AG09319 (cell line): ENCODE results near the gene RPL36.
"Not testable (repeated sequence)": the region's sequence is repeated elsewhere in the genome, so short reads cannot be mapped to it uniquely, and the experiment has no call there.

Experiments used
- DNase-seq: peaks from one replicate; pipeline ENCODE4 v3.0.0-alpha.2; 2010; ENCODE audit warnings: low read depth; ENCODE audit errors: extremely low read depth
- TF ChIP-seq, protein P1 (sequence below): IDR thresholded peaks from 2 replicates; pipeline ENCODE4 v1.5.1; 2011; ENCODE audit warnings: low read depth, mild to moderate bottlenecking, inconsistent platforms, low read length, moderate library complexity

The RPL36 gene

DNA sequence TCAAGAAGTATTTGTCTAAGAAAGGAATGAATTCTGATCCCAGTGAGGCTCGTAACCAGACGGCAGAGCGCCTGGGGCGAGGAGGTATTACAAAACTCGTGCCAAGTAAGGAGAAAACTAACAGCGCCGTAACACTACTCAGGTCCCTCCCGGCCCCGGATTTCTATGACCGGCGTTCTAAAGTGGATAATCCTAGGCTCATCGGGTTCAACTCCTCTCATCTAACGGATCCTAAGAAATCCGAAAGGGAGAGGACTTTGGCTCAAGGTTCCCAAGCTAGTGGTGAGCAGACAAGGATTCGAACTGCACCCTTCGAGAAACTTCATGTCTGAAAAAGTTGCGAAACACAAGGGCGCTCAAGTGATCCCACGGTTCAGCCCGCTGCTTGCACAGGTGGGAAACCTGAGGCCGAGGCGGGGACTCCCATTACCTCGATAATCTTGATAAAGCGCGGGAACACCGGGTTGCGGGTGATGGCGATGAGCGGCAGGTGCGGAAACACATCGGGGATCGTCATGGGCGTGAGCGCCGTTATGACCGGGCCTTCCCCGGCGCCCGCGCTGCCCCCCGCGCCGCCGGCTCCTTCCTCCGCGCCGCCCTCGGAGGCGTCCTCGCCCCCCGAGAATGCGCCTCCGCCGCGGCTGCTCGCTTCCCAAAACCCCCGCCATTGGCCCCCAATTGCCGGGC lies 29.3 kb downstream of the RPL36 start:
- TF ChIP-seq, protein P1, sequence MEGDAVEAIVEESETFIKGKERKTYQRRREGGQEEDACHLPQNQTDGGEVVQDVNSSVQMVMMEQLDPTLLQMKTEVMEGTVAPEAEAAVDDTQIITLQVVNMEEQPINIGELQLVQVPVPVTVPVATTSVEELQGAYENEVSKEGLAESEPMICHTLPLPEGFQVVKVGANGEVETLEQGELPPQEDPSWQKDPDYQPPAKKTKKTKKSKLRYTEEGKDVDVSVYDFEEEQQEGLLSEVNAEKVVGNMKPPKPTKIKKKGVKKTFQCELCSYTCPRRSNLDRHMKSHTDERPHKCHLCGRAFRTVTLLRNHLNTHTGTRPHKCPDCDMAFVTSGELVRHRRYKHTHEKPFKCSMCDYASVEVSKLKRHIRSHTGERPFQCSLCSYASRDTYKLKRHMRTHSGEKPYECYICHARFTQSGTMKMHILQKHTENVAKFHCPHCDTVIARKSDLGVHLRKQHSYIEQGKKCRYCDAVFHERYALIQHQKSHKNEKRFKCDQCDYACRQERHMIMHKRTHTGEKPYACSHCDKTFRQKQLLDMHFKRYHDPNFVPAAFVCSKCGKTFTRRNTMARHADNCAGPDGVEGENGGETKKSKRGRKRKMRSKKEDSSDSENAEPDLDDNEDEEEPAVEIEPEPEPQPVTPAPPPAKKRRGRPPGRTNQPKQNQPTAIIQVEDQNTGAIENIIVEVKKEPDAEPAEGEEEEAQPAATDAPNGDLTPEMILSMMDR, result no peak
- DNase-seq, result no peak

DNA sequence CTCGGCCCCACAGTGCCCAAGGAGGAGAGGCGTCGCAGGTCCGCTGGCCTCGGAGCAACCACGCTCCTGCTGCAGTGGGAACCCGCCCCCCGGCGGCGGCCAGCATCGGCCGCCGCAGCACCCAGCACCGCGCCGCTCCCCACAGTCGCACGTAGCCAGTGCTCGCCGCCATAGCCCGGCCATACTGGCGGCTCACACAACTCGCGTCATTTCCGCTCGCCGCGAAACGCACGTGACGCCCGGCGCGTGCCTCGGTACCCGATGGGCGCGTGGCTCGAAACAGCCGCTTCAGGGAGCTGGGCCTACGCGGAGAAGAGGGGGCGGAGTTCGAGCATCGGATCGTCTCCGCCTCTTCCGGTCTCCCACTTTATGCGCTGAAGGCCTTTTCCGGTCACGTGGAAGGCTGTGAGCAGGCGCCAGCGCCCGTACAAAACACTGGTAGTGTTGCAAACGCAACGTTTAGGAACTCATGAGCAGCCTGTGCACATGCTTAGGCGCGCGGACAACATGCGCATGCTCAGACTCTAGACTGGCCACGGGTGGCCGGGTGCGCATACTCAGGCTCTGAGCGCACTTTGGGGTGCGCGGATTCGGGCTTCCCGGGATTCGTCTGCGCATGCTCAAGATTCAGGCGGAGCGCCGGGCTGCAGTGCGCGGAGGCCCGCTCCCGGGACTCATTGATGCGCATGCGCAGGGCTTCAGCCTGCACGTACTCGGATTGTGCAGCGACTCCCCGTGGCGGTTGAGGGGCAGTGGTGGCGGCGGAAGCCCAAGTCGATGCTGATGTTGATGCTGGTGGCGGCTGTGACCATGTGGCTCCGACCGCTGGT lies 30.1 kb downstream of the RPL36 start, which contains the start of the genes CATSPERD and LONP1:
TSS of gene CATSPERD (plus strand) at position 677 of the 830 bp plus-strand sequence. CDS start at position 778, 101 bp downstream.
TSS of gene LONP1 (minus strand) at position 186 of the 830 bp plus-strand sequence. CDS start at position 172, 14 bp downstream.
- TF ChIP-seq, protein P1, result peak; percentile 90
- DNase-seq, result peak; percentile 96

DNA sequence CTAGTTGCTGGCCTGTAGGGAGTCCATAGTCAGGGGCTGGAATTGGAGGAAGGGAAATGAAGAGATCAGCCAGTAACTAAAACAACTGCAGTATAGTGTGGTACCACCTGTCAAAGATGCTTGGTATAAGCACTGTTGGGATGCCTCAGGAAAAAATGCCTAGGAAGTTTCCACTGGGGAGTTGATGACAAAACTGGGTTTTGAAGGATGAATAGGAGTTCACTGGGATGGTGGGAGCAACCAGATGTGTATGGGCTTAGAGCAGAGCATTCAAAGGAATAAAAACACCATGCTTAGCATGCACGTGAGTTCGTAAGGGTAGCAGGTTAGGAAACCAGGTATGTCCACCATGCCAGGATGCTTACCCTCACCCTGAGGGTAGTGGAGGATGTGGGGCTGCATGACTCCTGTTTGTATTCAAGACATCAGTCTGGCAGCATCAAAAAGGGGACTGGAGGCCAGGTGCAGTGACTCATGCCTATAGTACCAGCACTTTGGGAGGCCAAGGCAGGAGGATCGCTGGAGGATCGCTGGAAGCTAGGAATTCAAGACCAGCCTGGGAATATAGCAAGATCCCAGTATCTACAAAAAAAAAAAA lies 37.5 kb downstream of the RPL36 start:
- TF ChIP-seq, protein P1, result no peak
- DNase-seq, result no peak

DNA sequence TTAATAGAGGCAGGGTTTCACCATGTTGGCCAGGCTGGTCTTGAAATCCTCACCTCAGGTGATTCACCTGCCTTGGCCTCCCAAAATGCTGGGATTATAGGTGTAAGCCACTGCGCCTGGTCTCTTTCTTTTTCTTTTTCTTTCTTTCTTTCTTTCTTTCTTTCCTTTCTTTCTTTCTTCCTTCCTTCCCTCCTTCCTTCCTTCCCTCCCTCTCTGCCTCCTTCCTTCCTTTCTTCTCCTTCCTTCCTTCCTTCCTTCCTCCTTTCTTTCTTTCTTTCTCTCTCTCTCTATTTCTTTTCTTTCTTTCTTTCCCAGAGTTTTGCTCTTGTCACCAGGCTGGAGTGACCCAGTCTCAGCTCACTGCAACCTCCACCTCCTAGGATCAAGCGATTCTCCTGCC lies 43.1 kb downstream of the RPL36 start:
- not testable (repeated sequence) for DNase-seq

DNA sequence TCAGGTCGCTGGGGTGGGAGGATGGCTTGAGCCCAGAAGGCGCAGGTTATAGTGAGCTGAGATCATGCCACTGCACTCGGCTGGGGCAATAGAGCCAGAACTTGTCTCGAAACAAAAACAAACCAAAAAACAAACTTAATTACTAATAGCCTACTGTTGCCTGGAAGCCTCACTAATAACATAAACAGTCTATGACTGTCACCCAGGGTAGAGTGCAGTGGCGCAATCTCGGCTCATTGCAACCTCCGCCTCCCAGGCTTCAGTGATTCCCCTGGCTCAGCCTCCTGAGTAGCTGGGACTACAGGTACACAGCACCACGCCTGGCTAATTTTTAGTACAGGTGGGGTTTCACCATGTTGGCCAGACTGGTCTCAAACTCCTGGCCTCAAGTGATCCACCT lies 48.3 kb downstream of the RPL36 start:
- DNase-seq, result no peak
- TF ChIP-seq, protein P1, result no peak
